ENCODE results near the gene NEXMIF. TPM values are rescaled to one million over a fixed set of nuclear protein-coding genes. Genes with fewer than 3 reads are reported as not detected.
"Not testable (repeated sequence)": the region's sequence is repeated elsewhere in the genome, so short reads cannot be mapped to it uniquely, and the experiment has no call there.

Gene NEXMIF
- 0.02 TPM for polyA plus RNA-seq (2013, experiment 1 of 2; ENCODE audit: insufficient read length)
- polyA plus RNA-seq (2013, experiment 2 of 2; ENCODE audit: insufficient read length): 0.02 TPM

GRCh38 chrX:74925225-74926088 lies at the start of gene NEXMIF:
Gene NEXMIF, minus strand, starts transcription at chrX:74925452.
- peak; percentile 17 for DNase-seq

- not testable (repeated sequence) for DNase-seq
Measured at GRCh38 chrX:74961962-74962361, 36.7 kb upstream of the NEXMIF start.

- DNase-seq: no peak
Measured at GRCh38 chrX:74949717-74950116, 24.5 kb upstream of the NEXMIF start.

DNA sequence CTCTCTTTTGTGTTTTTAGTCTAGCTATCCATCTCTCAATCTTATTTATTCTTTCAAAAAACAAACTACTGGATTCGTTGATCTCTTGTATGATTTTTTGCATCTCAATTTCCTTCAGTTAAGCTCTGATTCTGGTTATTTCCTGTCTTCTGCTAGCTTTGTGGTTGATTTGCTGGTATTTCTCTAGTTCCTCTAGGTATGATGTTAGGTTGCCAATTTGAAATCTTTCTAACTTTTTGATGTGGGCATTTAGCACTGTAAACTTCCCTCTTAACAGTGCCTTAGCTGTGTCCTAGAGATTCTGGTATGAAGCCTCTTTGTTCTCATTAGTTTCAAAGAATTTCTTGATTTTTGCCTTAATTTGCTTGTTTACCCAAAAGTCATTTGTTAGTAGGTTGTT lies 15.2 kb upstream of the NEXMIF start:
- DNase-seq: no peak

DNA sequence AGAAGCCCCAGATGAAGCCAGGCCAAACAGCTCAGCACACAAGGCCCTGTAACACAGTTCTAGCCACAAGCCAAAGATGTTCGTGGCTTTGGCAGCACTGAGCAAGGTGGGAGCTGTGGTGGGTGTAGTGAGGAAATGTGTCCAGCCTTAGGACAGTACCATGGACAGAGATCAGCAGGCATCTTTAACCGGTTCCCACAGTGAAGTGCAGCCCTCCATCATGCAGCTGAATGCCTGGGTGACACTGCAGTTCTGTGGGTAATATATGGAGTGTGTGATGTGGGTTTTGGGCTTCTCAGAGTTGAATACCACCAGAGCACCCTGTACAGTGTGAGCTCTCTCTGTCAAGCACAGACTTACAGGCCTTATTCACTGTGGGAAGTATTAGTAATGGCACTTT lies 6.0 kb upstream of the NEXMIF start:
- DNase-seq: no peak

- peak; percentile 5 for DNase-seq
Measured at GRCh38 chrX:74924449-74925224, 615 bp downstream of the NEXMIF start.

DNA sequence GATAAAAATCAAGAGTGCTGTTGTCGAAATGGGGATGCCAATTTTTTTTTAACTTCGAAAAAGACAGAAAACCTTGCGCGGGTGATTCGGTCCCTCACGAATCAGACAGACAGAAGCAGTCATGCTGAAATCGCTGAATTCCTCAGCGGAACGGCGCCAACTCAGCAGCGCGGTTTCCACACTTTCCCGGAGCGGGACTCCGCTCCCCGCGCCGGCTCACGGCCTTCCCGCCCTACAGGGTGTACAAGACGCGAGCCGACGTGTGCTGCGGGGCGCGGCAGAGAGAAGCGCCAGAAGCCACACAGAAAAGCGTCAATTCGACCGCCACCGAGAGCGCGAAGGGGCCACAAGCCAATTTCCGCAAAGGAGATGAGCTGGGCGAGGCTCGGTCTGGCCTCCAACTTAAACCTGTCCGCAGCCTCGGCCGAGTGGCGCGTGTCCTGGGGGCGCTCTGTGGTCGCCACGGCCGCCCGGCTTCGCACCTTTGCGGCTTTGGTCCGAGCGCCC lies 1.3 kb downstream of the NEXMIF start:
- peak; percentile 2 for DNase-seq

- DNase-seq: no peak
Measured at GRCh38 chrX:74922922-74923543, 2.2 kb downstream of the NEXMIF start.

DNA sequence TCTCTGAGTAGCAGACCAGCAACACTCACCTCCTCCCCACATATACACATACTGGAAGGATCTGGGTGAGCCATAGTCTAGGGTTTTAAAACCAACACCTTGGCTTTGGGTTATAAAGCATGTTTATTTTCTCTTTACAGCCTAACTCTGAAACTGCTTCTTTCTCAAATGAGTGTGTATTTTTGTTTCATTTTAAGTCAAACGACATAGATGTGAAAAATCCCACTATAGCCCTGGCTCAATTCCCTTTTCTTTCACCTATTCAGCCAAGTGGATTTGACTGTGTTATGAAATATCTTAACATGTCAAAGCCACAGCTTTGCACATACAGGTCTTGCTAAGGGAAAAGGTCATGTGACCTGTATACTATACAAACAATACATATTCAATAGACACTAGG lies 13.8 kb downstream of the NEXMIF start:
- DNase-seq: no peak

GRCh38 chrX:74906417-74906816 lies 18.8 kb downstream of the NEXMIF start:
- DNase-seq: no peak

DNA sequence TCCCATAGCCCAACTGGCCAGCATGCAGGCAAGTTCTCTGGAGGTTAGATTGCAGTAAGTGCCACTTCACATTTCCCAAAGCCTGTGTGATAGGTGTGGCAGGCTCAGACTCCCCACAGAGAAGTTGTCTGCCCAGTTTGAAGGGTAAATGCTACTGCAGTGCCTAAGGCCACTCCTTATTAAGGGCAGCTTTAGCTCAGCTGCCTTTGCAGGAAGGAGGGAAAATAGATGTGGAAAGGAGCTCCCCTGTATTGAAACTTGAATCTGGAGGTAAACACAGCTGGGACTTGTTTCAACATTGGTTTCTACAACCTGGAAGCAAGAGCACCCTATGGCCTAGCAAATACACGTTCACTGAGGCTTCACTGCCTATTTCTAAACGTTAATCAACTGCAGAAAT lies 22.4 kb downstream of the NEXMIF start:
- DNase-seq: no peak

DNA sequence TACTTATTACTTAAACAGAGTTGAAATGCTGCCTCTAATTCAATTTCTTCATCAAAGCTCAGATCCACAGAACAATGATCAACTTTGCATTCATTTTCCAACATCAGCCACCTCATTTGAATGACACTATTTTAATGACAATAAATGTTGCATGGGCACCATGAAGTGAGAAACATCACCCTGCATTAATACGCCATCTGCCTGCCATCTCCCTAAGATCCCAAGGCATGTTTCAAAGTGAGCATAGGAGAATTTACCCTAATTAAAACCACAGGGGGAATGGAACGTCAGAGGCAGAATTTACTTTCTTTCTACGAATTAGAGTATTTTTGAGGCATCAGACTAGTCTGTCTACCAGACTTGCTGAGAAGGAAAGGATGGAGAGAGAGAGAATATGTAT lies 32.7 kb downstream of the NEXMIF start:
- no peak for DNase-seq

DNA sequence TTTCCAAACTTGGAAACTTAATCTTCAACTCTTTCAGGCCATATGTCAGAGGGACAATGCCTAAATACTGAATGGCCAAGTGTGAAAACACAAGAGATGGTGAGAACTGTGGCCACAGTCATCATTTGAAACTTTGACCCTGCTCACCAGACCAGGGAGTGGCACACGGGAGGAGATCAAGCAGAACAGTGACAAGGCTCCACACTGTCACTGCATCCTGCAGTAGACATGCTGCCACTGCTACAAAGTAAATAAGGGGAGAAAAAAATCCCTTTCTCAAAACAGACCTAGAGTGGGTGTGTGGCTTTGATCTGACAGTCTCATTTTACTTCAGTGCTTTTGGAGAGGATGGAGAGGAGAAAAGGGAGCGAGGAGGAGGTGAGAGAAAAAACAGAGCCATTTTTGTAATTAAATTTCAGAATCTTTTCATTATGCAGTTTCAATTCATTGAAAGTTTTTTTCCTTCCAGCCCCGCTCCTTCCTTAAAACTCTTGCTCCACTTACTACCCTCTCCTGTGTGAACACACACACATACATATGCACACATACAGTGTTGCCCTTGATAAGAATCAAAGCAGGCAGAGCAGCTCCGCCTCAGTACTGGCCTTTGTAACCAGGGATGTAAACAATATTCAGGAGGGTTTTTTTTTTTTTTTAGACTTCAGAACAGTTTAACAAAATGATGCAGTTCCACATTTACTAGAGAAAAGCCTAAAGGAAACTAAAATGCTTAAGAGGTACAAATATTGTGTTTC lies 34.4 kb downstream of the NEXMIF start:
- DNase-seq: no peak

DNA sequence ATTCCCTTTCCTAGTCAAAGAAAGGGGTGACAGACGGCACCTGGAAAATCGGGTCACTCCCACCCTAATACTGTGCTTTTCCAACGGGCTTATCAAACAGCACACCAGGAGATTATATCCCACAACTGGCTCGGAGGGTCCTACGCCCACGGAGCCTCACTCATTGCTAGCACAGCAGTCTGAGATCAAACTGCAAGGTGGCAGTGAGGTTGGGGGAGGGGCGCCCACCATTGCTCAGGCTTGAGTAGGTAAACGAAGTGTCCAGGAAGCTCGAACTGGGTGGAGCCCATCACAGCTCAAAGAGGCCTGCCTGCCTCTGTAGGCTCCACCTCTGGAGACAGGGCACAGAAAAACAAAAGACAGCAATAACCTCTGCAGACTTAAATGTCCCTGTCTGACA lies 42.9 kb downstream of the NEXMIF start:
- not testable (repeated sequence) for DNase-seq

DNA sequence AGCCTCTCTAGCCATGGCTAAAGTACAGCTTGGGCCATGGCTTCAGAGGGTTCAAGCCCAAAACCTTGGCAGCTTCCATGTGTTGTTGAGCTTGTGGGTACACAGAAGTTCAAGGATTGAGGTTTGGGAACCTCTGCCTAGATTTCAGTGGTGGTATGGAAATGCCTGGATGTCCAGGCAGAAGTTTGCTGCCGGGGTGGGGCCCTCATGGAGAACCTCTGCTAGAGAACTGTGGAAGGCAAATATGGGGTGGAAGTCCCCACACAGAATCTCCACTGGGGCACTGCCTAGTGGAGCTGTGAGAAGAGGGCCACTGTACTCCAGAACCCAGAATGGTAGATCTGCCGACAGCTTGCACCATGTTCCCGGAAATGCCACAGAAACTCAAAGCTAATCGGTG lies 59.5 kb downstream of the NEXMIF start:
- DNase-seq: no peak

GRCh38 chrX:74853255-74853654 lies 72.0 kb downstream of the NEXMIF start:
- DNase-seq: no peak

GRCh38 chrX:74835566-74835965 lies 89.7 kb downstream of the NEXMIF start:
- no peak for DNase-seq

GRCh38 chrX:74819797-74820196 lies 105.5 kb downstream of the NEXMIF start:
- not testable (repeated sequence) for DNase-seq

DNA sequence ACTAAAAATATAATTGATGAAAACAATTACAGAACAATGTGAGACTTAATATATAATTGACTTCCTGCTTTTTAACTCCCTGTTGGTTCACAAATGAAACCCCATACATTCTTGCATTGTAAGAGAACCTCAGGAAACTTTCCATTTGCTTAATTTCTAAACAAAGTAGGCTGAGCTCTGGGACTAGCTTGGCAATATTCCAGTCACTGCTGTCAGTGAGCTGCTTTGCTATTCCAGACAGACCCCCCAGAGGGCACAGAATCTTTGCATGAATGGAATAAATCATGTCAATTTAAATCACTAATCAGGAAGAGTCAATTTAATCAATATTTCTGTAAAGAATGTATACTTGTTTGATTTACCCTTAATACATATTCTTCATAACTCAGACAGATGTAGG lies 110.6 kb downstream of the NEXMIF start:
- no peak for DNase-seq

GRCh38 chrX:74804574-74804973 lies 120.7 kb downstream of the NEXMIF start:
- no peak for DNase-seq

DNA sequence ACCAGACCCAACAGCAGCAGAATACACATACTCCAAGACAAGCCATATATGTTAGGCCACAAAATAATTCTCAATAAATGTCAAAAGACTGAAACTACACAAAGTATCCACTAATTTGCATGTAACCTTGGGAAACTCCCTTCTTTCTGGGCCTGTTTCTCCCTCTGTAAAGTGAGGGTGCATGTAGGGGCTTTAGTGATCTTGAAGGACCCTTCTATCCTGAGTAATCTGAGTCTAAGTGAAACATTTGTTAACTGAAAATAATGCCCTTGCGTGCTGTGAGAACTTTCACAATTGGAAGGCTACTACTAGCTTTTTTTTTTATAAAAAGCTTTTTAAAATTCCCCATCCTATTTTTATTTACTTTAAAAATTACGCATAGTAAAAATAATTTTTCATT lies 125.2 kb downstream of the NEXMIF start:
- no peak for DNase-seq

- no peak for DNase-seq
Measured at GRCh38 chrX:74797338-74797887, 127.8 kb downstream of the NEXMIF start.
